ENCODE data around the gene STN1. TPM values are rescaled to one million over a fixed set of nuclear protein-coding genes. Genes with fewer than 3 reads are reported as not detected.

STN1 gene
- total and polyA plus RNA-seq, 9 of the 15 experiments (the other 6 are each of a cell fraction or from before 2014, with no cell fraction given): 9.1 to 19.6 (median 13.8) TPM

GRCh38 chr10:103918053-103918846, at the start of gene STN1 (continued):
- no peak for TF ChIP-seq SNIP1 (IDR thresholded peaks at IDR 0.05; ENCODE audit: low read depth)
- 0 out of 4 replicates have a peak, but pooled peaks of 1 of the 2 experiments have one; percentile 34 for TF ChIP-seq NONO (IDR thresholded peaks at IDR 0.05; ENCODE audit: low read depth in 2 of 2, low read length in 1 of 2)
- peak; percentile 22 to 34 (median 30); a peak in 2 of 6 replicates for TF ChIP-seq CTCF (IDR thresholded peaks at IDR 0.05 in 2 of 3, conservative IDR thresholded peaks at IDR 0.05 in 1 of 3; ENCODE audit: insufficient read depth in 2 of 3, low read depth in 1 of 3, low read length in 3 of 3)
- no peak for TF ChIP-seq ZNF316 (IDR thresholded peaks at IDR 0.05)
- TF ChIP-seq ZNF780A (CRISPR knock-in tag; IDR thresholded peaks at IDR 0.05): no peak
- TF ChIP-seq, protein P1, sequence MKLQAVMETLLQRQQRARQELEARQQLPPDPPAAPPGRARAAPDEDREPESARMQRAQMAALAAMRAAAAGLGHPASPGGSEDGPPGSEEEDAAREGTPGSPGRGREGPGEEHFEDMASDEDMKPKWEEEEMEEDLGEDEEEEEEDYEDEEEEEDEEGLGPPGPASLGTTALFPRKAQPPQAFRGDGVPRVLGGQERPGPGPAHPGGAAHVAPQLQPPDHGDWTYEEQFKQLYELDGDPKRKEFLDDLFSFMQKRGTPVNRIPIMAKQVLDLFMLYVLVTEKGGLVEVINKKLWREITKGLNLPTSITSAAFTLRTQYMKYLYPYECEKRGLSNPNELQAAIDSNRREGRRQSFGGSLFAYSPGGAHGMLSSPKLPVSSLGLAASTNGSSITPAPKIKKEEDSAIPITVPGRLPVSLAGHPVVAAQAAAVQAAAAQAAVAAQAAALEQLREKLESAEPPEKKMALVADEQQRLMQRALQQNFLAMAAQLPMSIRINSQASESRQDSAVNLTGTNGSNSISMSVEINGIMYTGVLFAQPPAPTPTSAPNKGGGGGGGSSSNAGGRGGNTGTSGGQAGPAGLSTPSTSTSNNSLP (IDR thresholded peaks at IDR 0.05; ENCODE audit: borderline replicate concordance, low read depth, low read length): no peak
- TF ChIP-seq PML (IDR thresholded peaks at IDR 0.05; ENCODE audit: low read length): peak; percentile 64; the same call in 1 of the 2 replicates
- TF ChIP-seq TEAD2 (tag; IDR thresholded peaks at IDR 0.05): peak; percentile 73
- TF ChIP-seq HNRNPH1 (optimal IDR thresholded peaks at IDR 0.05; ENCODE audit: low read depth, low read length): no peak
- TF ChIP-seq CXXC5 (CRISPR knock-in tag; IDR thresholded peaks at IDR 0.05): peak; percentile 38; the same call in 1 of the 2 replicates
- no peak for TF ChIP-seq ZNF75A (CRISPR knock-in tag; IDR thresholded peaks at IDR 0.05)
- TF ChIP-seq HMGN3 (IDR thresholded peaks at IDR 0.05; ENCODE audit: borderline replicate concordance, extremely low read depth, insufficient read length, low read depth, low read length): peak; percentile 39
- TF ChIP-seq TFAP4 (CRISPR knock-in tag; IDR thresholded peaks at IDR 0.05; ENCODE audit: borderline replicate concordance): peak; percentile 40; the same call in 1 of the 2 replicates
- no peak for TF ChIP-seq ETS2 (tag; IDR thresholded peaks at IDR 0.05; ENCODE audit: borderline replicate concordance, poor library complexity, severe bottlenecking)
- TF ChIP-seq CBX5 (IDR thresholded peaks at IDR 0.05; ENCODE audit: borderline replicate concordance, low read depth): no peak
- peak; percentile 80 for TF ChIP-seq NR2C1 (IDR thresholded peaks at IDR 0.05)
- peak; percentile 85 for TF ChIP-seq NR2C1 (tag; IDR thresholded peaks at IDR 0.05)
- TF ChIP-seq ETV1 (tag; conservative IDR thresholded peaks at IDR 0.05; ENCODE audit: low read depth): peak; percentile 48; the same call in 1 of the 2 replicates
- TF ChIP-seq, protein P2, sequence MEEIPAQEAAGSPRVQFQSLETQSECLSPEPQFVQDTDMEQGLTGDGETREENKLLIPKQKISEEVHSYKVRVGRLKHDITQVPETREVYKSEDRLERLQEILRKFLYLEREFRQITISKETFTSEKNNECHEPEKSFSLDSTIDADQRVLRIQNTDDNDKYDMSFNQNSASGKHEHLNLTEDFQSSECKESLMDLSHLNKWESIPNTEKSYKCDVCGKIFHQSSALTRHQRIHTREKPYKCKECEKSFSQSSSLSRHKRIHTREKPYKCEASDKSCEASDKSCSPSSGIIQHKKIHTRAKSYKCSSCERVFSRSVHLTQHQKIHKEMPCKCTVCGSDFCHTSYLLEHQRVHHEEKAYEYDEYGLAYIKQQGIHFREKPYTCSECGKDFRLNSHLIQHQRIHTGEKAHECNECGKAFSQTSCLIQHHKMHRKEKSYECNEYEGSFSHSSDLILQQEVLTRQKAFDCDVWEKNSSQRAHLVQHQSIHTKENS (CRISPR knock-in tag; IDR thresholded peaks at IDR 0.05): no peak

All from K562 (cell line).